ENCODE measurements around the gene SLC1A4.
"Not testable (repeated sequence)": the region's sequence is repeated elsewhere in the genome, so short reads cannot be mapped to it uniquely, and the experiment has no call there.

Gene SLC1A4

DNA sequence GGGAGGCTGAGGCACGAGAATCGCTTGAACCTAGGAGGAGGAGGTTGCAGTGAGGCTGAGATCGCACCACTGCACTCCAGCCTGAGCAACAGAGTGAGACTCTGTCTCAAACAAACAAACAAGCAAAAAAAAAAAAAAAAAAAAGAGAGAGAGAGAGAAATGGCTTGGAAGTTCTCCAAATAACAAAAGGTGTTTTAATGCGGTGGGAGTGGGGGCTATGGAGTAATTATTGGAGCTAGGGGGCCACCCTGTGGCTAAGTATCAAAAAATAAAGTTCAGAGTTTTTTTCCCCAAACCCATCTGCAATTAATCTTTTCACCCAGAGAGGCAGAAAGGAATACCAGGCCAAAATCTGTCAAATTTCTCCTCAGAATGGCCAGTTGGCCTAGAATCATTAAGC, 44.0 kb downstream of the SLC1A4 start:
- TF ChIP-seq, protein P1, sequence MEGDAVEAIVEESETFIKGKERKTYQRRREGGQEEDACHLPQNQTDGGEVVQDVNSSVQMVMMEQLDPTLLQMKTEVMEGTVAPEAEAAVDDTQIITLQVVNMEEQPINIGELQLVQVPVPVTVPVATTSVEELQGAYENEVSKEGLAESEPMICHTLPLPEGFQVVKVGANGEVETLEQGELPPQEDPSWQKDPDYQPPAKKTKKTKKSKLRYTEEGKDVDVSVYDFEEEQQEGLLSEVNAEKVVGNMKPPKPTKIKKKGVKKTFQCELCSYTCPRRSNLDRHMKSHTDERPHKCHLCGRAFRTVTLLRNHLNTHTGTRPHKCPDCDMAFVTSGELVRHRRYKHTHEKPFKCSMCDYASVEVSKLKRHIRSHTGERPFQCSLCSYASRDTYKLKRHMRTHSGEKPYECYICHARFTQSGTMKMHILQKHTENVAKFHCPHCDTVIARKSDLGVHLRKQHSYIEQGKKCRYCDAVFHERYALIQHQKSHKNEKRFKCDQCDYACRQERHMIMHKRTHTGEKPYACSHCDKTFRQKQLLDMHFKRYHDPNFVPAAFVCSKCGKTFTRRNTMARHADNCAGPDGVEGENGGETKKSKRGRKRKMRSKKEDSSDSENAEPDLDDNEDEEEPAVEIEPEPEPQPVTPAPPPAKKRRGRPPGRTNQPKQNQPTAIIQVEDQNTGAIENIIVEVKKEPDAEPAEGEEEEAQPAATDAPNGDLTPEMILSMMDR (IDR thresholded peaks at IDR 0.05; ENCODE audit: borderline replicate concordance, control extremely low read depth, extremely low read depth, insufficient read depth, missing control alignments) = peak; percentile 19
- in situ Hi-C loops (cut with MboI; ENCODE audit: low sequenced_read_pairs, unreplicated experiment) = loop anchor here (25.0 kb wide), 3 partner anchors 421 to 696 kb away; partner anchors contain the start of gene AFTPH
- DNase-seq (ENCODE audit: low spot score) = no peak

DNA sequence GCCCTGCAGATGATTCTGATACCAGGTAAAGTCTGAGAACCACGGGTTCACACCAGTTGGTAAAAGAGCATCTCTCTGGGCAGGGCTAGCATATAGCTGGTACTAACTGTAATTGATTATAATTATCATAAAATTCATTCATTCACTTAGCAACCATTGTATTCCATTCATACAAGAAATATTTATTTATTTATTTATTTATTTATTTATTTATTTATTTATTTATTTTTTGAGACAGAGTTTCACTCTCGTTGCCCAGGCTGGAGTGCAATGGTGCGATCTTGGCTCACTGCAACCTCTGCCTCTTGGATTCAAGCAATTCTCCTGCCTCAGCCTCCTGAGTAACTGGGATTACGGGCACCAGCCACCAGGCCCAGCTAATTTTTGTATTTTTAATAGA, 44.5 kb downstream of the SLC1A4 start:
- DNase-seq (ENCODE audit: low spot score) = not testable (repeated sequence)
- in situ Hi-C loops (cut with MboI; ENCODE audit: low sequenced_read_pairs, unreplicated experiment) = loop anchor here (25.0 kb wide), 3 partner anchors 421 to 696 kb away; partner anchors contain the start of gene AFTPH

DNA sequence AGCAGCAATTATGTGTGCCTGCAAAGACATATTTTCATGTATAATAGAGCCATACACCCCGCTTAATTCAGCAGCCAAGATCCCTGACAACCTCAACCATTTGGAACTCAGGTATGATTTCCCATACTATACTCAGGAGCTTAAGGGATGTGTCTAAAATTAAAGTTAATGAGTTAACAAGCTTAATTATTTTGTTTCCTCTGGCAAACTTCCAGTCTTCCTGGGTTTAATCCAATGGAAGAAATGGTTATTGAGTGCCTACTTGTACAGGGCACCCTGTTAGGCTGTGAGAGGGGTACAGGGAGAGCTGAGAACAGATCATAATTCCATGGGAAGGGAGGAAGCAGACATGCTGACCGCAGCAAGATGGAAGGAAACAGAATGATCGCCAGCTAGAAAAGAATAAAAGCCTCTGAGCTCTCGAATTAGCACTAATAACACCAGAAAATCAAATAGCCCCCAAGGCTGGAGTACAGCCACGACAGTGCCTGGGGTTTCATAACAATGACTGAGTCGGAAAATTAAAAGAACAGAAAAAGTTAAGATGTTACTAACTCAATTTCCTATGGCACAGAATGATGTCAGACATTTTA, 46.2 kb downstream of the SLC1A4 start:
- TF ChIP-seq, protein P1 (IDR thresholded peaks at IDR 0.05; ENCODE audit: borderline replicate concordance, control extremely low read depth, extremely low read depth, insufficient read depth, missing control alignments) = no peak
- DNase-seq (ENCODE audit: low spot score) = no peak
- in situ Hi-C loops (cut with MboI; ENCODE audit: low sequenced_read_pairs, unreplicated experiment) = loop anchor here (5.0 to 25.0 kb wide), 4 partner anchors 118 to 698 kb away; partner anchors contain the start of gene AFTPH

DNA sequence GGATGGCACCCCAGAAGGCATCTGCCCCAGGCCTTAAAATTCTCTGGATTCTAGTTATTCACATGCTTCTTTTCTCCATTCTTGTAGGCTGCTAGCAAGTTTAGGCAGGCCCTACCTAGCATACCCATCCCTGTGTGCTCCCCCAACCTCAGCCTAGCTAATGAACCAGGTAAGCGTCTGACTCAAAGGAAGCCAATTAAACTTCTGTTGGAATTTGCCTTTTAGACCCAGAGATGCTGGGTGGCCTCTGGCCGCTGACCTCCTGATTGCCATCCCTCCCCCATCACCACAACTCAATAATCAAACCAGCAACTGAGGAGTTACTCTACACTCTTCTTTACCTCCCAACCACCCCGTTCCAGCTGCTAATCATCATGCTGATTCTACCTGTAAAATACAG, 48.0 kb downstream of the SLC1A4 start:
- in situ Hi-C loops (cut with MboI; ENCODE audit: low sequenced_read_pairs, unreplicated experiment) = loop anchor here (5.0 to 25.0 kb wide), 4 partner anchors 120 to 700 kb away; partner anchors contain the start of gene AFTPH
- no peak for DNase-seq (ENCODE audit: low spot score)
- TF ChIP-seq, protein P1 (IDR thresholded peaks at IDR 0.05; ENCODE audit: borderline replicate concordance, control extremely low read depth, extremely low read depth, insufficient read depth, missing control alignments) = no peak

DNA sequence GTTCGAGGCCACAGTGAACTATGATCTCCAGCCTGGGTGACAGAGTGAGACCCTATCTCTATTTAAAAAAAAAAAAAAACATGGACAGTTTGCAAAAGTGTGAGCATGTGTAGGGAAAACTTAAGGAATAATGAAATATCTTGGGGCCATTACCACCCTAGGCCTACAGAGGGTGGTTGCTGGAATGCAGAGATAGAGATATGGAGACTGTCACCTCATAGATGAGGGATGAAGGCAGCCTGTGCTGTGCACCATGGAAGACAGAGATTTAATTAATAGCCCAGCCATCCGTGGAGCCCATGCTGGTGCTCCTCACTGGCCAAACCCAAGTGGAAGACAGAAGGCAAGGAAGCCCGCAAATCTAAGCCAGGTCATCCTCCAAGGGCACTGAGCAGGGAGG, 50.4 kb downstream of the SLC1A4 start:
- TF ChIP-seq, protein P1 (IDR thresholded peaks at IDR 0.05; ENCODE audit: borderline replicate concordance, control extremely low read depth, extremely low read depth, insufficient read depth, missing control alignments) = no peak
- in situ Hi-C loops (cut with MboI; ENCODE audit: low sequenced_read_pairs, unreplicated experiment) = loop anchor here (5.0 to 25.0 kb wide), 4 partner anchors 122 to 702 kb away; partner anchors contain the start of gene AFTPH
- DNase-seq (ENCODE audit: low spot score) = no peak

DNA sequence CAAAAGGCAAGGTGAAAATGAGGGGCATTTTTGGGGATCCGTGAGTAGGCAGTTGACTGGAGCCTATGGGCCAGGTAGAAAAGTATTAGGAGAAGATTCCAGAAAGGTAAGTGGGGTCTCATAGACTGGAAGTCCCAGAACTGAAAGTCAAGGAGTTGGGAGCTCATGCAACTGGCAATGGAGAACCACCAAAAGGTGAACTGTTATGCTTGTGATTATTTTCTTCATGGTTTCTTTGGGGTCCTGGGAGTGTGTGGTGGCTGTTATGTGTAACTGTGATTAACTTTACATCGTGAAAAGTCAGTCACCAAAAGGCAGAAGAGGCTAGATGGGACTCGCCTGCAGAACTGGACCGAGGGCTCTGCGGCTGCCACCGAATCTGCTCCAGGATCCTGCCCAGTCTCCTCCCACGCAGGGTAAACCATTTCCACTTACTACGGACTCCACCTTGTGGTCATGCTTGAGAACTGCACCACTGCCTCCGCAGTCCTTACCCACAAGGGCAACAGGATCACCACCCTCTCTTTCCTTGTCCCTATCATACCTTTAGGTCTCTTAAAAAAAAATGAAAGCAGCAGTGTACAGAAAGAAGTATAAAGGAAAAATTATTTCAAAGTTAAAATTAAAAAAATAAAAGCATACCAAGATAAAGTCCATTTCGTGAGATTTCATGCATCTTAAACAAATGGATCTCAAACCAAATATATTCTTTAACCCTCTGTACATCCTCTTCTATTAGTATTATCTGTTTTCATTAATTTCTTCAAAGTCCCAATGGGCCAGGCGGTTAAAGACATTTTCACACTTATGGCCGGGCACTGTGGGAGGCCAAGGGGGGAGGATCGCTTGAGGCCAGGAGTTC, 51.4 kb downstream of the SLC1A4 start:
- TF ChIP-seq, protein P1 (IDR thresholded peaks at IDR 0.05; ENCODE audit: borderline replicate concordance, control extremely low read depth, extremely low read depth, insufficient read depth, missing control alignments) = peak; percentile 90
- in situ Hi-C loops (cut with MboI; ENCODE audit: low sequenced_read_pairs, unreplicated experiment) = loop anchor here (25.0 kb wide), 3 partner anchors 428 to 703 kb away; partner anchors contain the start of gene AFTPH
- DNase-seq (ENCODE audit: low spot score) = peak; percentile 75

All from GM13976 (cell line).